ENCODE measurements around the gene PLOD1.

The PLOD1 gene

DNA sequence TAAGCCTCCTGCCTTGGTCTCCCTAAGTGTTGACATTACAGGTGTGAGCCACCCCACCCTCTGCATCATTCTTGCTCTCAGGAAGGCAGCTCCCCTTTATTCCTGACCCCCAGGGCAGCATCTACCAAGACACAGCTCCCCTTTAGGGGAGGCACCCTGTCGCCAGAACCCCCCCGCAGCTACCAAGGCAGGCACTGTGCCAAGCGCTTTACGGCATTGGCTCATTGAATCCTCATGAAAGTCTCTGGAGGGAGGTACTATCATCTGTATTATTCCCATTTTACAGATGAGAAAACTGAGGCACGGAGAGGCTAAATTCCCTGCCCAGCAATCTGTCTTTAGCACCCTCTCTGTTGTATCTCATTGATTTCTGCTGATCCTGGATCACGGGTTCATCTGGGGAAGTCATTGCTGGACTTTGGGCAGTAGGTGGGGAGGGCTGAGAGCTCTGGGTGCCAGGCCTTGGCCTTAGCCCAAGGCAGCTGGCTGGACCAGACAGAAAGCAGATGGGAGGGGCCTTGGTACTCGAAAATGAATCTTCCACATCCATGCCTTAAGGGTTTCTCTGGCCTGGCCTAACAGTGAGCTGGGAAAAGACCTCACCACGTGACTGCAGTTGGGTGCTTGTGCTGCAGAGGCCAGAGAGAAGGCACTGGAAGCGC is 5.9 kb downstream of the PLOD1 start:
- DNase-seq (no peak), ATAC-seq (ENCODE audit: insufficient read depth, low read depth) (no peak)
- H3K9ac ChIP-seq (ENCODE audit: low read depth, low read length) = no peak overlapping the region
- no peak overlapping the region for H3K4me3 ChIP-seq (ENCODE audit: low read depth in 1 of 2, low read length in 2 of 2)
- H3K27ac ChIP-seq (ENCODE audit: low read length) = no peak overlapping the region
- no peaks in the 10 kb centered on the region for H3K79me2 ChIP-seq (ENCODE audit: insufficient read depth, low read length)
- no peaks in the 10 kb centered on the region for H3K9me3 ChIP-seq (ENCODE audit: insufficient read depth, low read length, severe bottlenecking)
- H3K36me3 ChIP-seq (ENCODE audit: insufficient read depth, low read length) = no peaks in the 10 kb centered on the region
- no peaks in the 10 kb centered on the region for H3K27me3 ChIP-seq (ENCODE audit: insufficient read depth, low read length, poor library complexity)
- H4K20me1 ChIP-seq (ENCODE audit: insufficient read depth, low read length) = no peaks in the 10 kb centered on the region
- TF ChIP-seq EZH2 (IDR thresholded peaks at IDR 0.05; ENCODE audit: borderline replicate concordance, low read depth, low read length, severe bottlenecking) (no peak), CTCF (IDR thresholded peaks at IDR 0.05; ENCODE audit: borderline replicate concordance, extremely low read depth, low read length, poor library complexity, severe bottlenecking) (no peak)
- H3K4me2 ChIP-seq (ENCODE audit: insufficient read depth, low read length) = no peak overlapping the region
- no peaks in the 10 kb centered on the region; the same call in 1 of the 2 replicates for H3K4me1 ChIP-seq (ENCODE audit: insufficient read depth, low read length)
- no peak overlapping the region for H2AFZ ChIP-seq (ENCODE audit: low read depth, low read length)

DNA sequence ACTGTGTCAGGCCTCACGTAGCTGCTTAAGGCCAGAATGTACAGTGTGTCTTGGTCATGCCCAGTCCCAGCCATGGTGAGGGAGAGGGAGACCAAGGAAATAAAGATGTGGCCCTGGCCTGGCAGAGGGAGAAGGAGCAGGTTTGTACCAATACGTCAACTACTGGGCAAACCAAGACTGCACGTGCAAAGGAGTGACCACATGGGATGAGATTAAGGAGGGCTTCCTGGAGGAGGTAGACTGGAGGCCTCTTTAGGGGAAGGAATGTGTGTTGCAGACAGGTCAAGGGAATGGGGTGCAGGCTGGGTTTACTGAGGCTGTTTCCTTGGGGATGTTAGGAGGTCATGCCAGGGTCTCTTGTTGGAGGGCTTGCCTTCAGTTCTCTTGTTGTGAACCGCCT is 7.8 kb downstream of the PLOD1 start:
- Histone ChIP-seq H3K4me3 (ENCODE audit: low read depth in 1 of 2, low read length in 2 of 2) (no peak overlapping the region), H2AFZ (ENCODE audit: low read depth, low read length) (no peak overlapping the region), H3K36me3 (ENCODE audit: insufficient read depth, low read length) (no peaks in the 10 kb centered on the region), H4K20me1 (ENCODE audit: insufficient read depth, low read length) (no peaks in the 10 kb centered on the region), H3K27ac (ENCODE audit: low read length) (no peak overlapping the region), H3K4me1 (ENCODE audit: insufficient read depth, low read length) (no peaks in the 10 kb centered on the region), H3K9me3 (ENCODE audit: insufficient read depth, low read length, severe bottlenecking) (no peaks in the 10 kb centered on the region), H3K27me3 (ENCODE audit: insufficient read depth, low read length, poor library complexity) (no peaks in the 10 kb centered on the region), H3K9ac (ENCODE audit: low read depth, low read length) (no peak overlapping the region), H3K79me2 (ENCODE audit: insufficient read depth, low read length) (no peaks in the 10 kb centered on the region), H3K4me2 (ENCODE audit: insufficient read depth, low read length) (no peak overlapping the region)
- ATAC-seq (ENCODE audit: insufficient read depth, low read depth) = no peak
- no peak for DNase-seq
- TF ChIP-seq EZH2 (IDR thresholded peaks at IDR 0.05; ENCODE audit: borderline replicate concordance, low read depth, low read length, severe bottlenecking) (no peak), CTCF (IDR thresholded peaks at IDR 0.05; ENCODE audit: borderline replicate concordance, extremely low read depth, low read length, poor library complexity, severe bottlenecking) (no peak)

GRCh38 chr1:11943619-11944018 is 9.1 kb downstream of the PLOD1 start:
- Histone ChIP-seq H3K4me1 (ENCODE audit: insufficient read depth, low read length) (no peaks in the 10 kb centered on the region), H3K27ac (ENCODE audit: low read length) (no peak overlapping the region), H3K4me2 (ENCODE audit: insufficient read depth, low read length) (no peak overlapping the region), H3K27me3 (ENCODE audit: insufficient read depth, low read length, poor library complexity) (no peaks in the 10 kb centered on the region), H3K9ac (ENCODE audit: low read depth, low read length) (no peak overlapping the region), H3K4me3 (ENCODE audit: low read depth in 1 of 2, low read length in 2 of 2) (no peak overlapping the region), H3K79me2 (ENCODE audit: insufficient read depth, low read length) (no peaks in the 10 kb centered on the region), H4K20me1 (ENCODE audit: insufficient read depth, low read length) (no peaks in the 10 kb centered on the region), H2AFZ (ENCODE audit: low read depth, low read length) (no peak overlapping the region), H3K36me3 (ENCODE audit: insufficient read depth, low read length) (no peaks in the 10 kb centered on the region), H3K9me3 (ENCODE audit: insufficient read depth, low read length, severe bottlenecking) (no peaks in the 10 kb centered on the region)
- DNase-seq = no peak
- TF ChIP-seq CTCF (IDR thresholded peaks at IDR 0.05; ENCODE audit: borderline replicate concordance, extremely low read depth, low read length, poor library complexity, severe bottlenecking) (no peak), EZH2 (IDR thresholded peaks at IDR 0.05; ENCODE audit: borderline replicate concordance, low read depth, low read length, severe bottlenecking) (no peak)
- ATAC-seq (ENCODE audit: insufficient read depth, low read depth) = no peak

All from DND-41 (cell line).